Measurements from ENCODE around the gene NFIX.

DNA sequence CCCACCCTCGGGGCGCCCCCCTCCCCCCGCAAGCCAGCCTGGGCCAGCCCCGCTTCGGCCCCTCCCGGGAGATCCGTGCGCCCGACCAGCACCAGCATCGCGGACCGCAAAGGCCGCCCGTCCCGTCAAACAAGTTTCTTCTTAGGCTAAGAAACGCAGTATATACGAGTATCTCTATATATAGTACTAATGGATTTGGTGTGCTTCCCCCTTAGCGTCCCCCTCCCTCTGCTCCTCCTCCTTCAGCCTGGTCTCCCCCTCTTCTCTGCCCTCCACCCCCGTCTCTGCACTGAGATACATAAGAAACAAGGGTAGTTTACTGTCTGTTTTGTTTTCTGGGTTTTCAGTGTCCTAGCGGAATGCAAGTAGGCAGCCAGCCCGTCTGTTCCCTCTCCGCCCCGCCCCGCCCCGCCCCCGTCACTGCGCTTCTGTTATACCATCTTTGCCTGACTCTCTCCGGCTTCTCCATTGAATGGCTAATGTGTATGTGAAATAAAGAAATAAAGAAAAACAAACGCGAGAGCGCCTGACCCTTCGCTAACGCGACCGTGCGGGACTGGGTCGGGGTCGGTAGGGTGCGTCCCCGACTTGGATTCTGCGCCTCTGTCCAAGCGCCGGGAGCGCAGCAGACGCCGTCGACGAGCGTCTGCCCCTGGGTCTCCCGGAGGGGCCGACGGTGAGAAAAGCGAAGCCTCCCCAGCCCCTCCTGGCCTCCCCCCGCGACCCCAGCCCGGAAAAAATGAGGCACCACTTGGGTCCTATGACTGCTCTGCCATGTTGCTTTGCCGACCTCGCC, 103.2 kb downstream of the NFIX start:
- no peak for TF ChIP-seq POLR2A (IDR thresholded peaks at IDR 0.05)
- TF ChIP-seq, protein P1, sequence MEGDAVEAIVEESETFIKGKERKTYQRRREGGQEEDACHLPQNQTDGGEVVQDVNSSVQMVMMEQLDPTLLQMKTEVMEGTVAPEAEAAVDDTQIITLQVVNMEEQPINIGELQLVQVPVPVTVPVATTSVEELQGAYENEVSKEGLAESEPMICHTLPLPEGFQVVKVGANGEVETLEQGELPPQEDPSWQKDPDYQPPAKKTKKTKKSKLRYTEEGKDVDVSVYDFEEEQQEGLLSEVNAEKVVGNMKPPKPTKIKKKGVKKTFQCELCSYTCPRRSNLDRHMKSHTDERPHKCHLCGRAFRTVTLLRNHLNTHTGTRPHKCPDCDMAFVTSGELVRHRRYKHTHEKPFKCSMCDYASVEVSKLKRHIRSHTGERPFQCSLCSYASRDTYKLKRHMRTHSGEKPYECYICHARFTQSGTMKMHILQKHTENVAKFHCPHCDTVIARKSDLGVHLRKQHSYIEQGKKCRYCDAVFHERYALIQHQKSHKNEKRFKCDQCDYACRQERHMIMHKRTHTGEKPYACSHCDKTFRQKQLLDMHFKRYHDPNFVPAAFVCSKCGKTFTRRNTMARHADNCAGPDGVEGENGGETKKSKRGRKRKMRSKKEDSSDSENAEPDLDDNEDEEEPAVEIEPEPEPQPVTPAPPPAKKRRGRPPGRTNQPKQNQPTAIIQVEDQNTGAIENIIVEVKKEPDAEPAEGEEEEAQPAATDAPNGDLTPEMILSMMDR (IDR thresholded peaks at IDR 0.05), result peak in 1 of 6 experiments; percentile 8
